ENCODE data around the gene HLA-DQA2.
"Not testable (repeated sequence)": the region's sequence is repeated elsewhere in the genome, so short reads cannot be mapped to it uniquely, and the experiment has no call there.

HLA-DQA2 gene

DNA sequence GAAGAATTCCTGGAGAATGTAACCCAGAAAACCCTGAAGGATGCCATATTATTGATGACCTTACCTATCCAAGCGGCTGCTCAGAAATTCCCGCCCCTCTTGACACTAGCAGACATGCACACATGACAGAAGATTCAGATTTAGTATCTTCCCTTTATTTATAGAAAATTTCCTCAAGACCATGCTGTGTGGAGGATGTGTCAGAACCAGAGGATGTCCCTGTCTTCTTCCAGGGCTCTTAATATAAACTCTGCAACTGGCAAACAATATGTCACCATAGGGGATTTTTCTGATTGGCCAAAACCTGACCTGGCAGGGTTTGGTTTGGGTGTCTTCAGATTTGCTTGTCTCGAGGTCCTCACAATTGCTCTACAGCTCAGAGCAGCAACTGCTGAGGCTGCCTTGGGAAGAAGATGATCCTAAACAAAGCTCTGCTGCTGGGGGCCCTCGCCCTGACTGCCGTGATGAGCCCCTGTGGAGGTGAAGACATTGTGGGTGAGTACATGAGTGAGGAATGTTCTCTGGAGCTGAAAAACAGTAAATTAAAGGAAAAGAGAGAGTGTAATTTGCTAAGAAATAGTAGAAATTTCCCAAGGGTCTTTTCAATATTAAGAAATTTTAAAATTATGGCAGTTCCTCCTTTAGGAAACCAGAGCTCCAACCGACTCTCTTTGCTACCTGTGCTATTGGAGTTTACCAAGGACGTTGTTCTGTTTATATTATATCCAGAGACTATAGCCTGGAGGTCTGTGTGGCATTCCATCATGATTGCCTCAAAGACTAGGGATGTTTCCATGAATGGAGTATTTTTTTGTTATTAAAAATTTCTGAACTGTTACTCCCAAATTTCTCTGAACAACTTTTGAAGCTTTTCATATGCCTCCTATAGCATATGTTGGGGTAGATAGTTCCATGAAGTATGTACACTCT is at the start of gene HLA-DQA2:
Gene HLA-DQA2 (plus strand): TSS at position 361 of the 930 bp plus-strand sequence. CDS start 53 bp downstream, at position 414.
- DNase-seq (ENCODE audit: low read depth in 2 of 2), result no peak

DNA sequence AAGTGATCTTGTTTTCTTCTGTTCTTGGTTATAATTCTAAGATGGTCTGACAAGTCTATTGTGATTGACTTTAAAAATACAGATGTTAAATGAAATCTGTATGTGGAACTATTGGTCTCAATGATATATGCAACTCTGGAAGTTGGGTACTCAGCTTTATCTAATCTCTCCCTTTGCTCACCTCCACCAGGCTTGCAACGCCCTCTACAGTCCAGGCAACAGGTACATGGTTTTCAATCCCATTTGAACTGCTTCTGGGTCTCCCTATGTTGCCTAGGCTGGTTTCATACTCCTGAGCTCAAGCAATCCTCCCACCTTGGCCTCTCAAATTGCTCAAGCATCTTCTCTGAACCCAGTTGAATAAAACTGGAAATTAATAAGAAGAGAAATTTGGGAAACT is 49.2 kb upstream of the HLA-DQA2 start:
- DNase-seq (ENCODE audit: low read depth in 2 of 2), result peak in 1 of 2 donors; percentile 23

DNA sequence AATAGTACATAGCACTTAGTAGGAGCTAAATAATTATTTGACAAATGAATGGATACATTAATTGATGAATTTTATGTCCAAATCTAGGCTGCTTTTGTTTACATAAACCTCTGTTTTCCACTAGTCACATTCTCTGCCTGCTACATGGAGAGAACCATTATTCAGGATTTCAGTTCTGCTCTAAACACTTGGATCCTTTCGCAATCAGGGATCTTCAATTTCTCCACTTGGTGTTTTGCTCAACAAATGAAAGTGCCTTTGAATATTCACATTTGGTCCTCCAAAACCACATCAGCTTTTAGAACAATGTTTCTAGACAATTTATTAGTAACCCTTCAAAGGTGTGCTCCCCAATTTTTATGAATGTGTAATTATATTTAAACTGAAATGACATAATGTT is 44.2 kb upstream of the HLA-DQA2 start:
- no peak for DNase-seq (ENCODE audit: low read depth in 2 of 2)

DNA sequence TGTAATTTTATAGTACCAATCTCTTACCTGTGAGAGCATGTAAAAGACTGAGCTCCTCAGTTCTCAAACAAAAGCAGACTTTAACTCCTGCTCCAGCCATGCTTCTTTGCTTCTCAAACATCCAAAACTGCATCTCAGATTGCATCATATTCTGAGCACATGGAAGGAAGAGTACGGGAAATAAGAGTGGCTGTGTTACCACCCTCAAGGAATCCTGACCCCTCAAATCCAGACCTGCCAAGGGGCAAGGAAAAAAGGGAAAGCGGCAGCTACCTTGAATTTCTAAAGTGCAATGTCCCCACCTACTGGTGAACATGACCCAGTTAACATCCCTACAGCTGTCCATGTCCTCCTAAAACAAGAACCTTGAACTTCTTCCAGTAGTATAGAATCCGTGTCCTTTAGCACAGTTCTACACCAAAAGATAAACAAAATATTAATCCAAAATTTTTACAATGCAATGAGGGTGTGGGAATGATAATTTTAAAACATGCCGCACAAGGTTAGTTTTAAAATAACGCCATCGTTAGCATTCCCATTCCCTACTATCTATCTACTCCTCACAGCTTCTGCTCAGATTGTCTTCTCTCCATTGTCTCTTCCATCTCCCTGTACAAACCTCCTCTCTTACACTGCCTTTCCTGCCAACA is 40.7 kb upstream of the HLA-DQA2 start:
- DNase-seq (ENCODE audit: low read depth in 2 of 2), result no peak

DNA sequence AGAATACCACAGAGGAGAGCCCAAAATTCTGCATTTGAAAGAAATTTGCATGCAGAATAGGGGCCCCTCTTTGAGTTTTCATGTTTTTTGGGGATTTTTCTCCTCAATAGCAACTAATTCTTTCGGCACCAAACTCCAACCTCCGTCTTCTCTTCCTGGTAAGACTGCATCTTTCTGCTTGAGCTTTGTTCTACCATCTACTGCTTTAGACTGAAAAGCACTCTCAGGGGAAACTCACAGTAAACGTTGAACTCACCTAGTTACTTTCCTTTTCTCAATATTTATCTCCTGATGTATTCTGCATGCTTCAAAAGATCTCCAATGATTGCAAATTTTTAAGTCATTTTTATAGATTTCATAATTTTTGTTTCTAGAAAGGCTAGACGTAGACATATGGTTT is 37.8 kb upstream of the HLA-DQA2 start:
- no peak for DNase-seq (ENCODE audit: low read depth in 2 of 2)

DNA sequence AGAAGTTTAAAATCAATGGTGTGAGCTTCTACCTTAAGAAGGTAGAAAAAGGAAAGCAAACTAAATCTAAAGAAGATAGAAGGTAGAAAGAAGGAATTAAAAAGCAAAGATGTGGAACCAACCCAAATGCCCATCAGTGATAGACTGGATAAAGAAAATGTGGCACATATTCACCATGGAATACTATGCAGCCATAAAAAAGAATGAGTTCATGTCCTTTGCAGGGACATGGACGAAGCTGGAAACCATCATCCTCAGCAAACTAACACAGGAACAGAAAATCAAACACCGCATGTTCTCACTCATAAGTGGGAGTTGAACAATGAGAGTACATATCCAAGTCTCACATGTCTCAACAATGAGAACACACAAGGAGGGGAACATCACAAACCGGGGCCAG is 36.0 kb upstream of the HLA-DQA2 start:
- not testable (repeated sequence) for DNase-seq (ENCODE audit: low read depth in 2 of 2)

DNA sequence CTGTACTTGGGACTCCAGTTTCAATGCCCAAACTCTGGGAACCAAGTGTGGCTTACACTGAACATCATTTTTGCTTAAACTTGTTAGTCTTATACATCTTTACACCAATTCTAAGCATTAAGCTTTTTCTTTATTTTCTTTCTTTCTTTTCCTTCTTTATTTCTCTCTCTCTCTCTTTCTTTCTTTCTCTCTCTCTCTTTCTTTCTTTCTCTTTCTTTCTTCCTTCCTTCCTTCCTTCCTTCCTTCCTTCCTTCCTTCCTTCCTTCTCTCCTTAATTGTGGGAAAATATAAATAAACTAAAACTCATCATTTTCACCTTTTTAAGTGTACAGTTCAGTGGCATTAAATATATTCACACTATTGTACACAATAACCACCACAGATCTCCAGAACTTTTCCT is 31.6 kb upstream of the HLA-DQA2 start:
- DNase-seq (ENCODE audit: low read depth in 2 of 2), result no peak

DNA sequence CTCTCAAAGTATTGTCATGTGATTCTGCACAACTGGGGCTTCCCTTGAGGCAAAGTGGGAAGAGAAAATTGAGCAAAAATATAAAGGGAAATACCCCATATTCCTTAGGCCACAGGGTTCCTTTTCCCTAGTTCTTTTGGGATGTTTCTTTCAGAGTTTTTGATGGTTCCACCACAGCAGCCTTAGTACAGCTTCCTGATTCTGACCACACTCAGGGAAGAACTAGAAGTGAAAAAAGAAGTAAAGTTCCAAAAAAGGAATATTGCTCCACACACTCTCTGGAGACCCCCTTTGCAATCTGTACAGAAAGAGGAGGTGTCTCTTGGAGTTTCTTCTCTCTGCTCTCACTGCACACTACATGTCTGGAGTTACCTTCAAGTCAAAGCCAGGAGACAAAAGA is 27.9 kb upstream of the HLA-DQA2 start:
- DNase-seq (ENCODE audit: low read depth in 2 of 2), result no peak

DNA sequence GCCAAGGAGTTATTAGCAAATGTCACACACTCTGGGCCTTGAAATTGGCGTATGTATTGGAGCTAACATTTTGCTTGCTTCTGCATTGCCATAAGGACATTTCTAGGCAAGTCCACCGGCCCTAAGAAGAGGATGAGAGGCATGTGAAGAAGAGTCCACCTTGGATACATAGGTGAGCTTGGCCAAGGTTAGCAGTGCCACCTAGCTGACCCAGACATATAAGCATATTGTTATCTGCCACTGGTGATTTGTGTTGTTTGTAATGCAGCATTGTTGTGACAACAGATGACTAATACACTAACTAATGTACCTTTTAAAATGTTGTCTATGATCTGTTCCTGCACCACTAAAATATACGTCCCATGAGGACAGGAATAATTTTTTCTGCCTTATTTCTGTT is 24.8 kb upstream of the HLA-DQA2 start:
- no peak for DNase-seq (ENCODE audit: low read depth in 2 of 2)

DNA sequence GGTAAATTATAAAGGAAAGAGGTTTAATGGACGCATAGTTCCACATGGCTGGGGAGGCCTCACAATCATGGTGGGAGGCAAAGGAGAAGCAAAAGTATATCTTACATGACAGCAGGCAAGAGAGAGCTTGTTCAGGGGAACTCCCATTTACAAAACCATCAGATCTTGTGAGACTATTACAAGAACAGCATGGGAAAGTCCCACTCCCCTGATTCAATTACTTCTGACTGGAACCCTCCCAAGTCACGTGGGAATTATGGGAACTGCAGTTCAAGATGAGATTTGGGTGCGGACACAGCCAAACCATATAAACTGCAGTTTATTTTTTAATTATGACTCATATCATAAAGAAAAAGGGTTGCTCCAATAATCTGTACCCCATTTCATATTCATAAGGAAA is 22.3 kb upstream of the HLA-DQA2 start:
- DNase-seq (ENCODE audit: low read depth in 2 of 2), result no peak

DNA sequence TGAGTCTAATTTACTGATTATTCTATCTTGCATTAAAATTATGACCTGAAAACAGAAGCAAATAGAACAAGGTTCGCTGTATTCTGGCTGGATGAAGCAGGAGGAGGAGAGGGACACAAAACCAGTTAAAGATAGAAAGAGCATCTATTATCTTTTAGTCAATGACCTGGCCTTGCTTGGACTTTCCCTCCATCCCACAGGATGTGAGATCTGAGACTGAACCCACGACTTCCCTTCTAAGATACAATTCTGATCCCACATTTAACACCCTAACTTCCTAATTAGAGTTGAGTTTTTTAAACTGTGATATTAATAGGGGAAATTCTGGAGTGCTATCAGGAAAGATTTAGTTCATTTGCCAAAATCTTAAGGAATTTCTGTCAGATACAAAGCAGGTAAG is 3.1 kb upstream of the HLA-DQA2 start:
- DNase-seq (ENCODE audit: low read depth in 2 of 2), result no peak

DNA sequence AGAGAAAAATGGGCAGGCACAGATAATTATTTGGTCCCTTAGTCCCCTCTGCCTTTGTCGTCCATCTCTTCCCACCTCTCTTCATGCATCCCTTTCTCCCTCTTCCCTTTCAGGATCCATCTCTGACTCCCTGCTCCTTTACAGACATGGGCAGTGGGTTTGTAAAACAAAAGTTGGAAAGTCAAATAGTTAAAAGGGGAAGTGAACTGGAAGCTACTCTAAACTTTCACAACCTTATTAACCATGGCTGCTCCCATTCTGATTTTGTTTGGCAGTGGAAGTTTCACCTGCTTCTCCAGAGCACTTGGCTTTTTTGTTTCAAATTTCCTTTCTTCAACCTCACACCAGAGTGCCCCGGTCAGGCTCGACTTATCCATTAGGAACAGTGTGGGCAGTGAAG is 1.2 kb downstream of the HLA-DQA2 start:
- no peak for DNase-seq (ENCODE audit: low read depth in 2 of 2)

DNA sequence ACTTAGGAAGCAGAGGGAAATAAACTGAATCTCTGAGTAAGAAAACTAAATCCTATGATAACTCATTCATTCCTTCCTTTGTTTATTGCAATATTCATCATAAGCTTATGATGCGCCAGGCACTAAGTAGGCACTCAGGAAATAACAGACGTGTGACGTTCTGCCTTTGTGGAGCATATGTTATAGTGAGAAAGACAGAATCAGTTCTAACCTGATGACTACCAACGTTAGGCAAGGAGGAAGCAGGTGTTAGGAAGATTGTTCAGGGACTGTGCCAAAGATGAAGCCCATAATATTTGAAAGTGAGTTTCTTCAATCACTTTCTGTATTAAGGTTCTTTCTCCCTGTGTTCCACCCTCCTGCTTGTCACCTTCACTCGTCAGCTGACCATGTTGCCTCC is 3.6 kb downstream of the HLA-DQA2 start:
- no peak for DNase-seq (ENCODE audit: low read depth in 2 of 2)

DNA sequence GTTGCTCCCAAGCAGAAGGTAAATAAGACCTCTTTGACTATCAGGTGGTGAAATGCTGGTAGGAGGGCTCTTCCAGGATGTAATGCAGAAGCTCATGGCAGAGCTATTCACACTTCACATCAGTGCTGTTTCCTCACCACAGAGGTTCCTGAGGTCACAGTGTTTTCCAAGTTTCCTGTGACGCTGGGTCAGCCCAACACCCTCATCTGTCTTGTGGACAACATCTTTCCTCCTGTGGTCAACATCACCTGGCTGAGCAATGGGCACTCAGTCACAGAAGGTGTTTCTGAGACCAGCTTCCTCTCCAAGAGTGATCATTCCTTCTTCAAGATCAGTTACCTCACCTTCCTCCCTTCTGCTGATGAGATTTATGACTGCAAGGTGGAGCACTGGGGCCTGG is 4.5 kb downstream of the HLA-DQA2 start:
- DNase-seq (ENCODE audit: low read depth in 2 of 2), result not testable (repeated sequence)

DNA sequence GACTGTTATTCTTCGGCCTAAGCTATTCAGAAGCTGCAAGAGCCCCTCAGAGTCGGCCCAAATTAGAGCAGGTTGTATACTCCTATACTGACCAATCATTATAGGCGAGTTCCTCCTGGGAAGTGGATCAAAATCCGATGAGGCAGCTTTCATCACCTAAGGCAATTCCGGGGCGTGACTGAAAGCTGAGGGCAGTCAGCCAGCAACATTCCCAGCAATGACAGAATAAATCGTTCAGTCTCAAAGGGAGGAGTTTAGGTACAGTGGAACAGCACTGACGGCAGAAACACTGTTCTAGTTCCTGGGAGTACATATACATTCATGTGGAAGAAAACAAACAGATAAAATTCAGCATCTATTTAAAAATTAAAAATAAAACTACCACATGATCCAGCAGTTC is 11.4 kb downstream of the HLA-DQA2 start:
- DNase-seq (ENCODE audit: low read depth in 2 of 2), result no peak

DNA sequence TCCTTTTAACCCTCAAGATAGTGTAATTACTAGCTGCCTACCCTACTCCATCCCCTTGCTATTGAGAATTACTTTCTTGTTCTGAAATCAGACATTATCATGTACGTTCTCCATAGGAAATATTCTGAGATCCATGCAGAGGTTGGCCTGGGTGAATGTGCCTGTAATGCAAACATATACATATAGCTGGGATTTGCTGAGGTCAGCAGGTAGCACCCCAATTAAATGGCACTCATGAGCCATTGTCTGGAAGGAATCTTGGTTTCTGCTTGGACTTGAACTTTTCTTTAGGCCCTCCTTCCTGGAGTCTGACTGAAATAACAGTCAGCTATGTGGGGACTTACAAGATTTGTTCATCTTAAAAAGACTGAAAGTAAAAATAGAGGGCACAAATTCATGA is 18.5 kb downstream of the HLA-DQA2 start:
- DNase-seq (ENCODE audit: low read depth in 2 of 2), result no peak

DNA sequence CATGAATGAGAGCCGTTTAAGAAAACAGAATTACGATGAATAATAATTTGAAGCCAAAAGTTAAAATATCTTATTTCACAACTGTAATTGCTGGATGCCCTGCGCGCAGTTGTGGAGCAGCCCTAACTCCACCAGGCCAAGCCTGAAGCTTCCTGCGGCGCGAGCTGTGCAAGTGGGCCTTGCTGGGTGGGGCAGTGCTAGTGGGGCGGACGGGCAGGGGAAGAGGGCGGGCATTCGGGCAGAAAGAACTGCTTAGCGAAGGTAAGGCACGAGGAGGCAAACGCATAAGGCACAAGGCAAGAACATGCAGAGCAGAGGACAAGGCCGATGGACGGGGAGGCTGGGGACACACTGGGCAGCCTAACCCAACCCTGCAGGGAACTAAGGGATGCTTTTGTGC is 19.9 kb downstream of the HLA-DQA2 start:
- no peak for DNase-seq (ENCODE audit: low read depth in 2 of 2)

DNA sequence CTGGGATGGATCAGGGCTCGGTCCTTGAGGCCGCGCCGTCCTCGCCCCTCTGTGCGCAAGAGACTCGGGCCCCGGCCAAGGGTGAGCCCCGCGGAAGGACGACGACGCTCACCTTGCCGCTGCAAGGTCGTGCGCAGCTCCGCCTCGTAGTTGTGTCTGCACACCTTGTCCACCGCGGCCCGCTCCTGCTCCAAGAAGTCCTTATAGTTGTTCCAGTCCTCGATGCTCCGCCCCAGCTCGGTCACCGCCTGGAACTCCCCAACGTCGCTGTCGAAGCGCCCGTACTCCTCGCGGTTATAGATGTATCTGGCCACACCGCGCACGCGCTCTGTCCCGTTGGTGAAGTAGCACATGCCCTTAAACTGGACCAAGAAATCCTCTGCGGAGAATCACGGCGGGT is 20.4 kb downstream of the HLA-DQA2 start:
- no peak for DNase-seq (ENCODE audit: low read depth in 2 of 2)

DNA sequence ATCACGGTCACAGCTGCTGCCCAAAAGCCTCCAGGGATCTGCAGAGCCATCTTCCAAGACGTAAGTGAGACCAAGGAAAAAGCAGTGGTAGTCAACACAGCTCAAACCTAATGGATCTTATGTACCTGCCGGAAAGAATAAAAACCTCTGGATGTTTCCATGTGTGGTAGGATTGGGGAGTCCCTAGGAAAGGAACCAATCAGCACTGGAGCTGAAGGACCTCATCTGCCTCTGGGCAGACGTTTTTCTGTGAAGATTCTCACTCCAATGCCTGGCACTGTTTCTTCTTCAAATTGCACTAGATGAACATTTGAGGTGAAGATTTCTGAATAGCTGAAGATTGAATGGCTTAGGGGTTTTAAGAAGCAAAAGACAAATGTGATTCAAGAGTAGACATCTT is 22.2 kb downstream of the HLA-DQA2 start, which contains the start of gene HLA-DQB2:
Gene HLA-DQB2 (minus strand): TSS at position 112 of the 400 bp plus-strand sequence. CDS start 62 bp downstream, at position 50.
- DNase-seq (ENCODE audit: low read depth in 2 of 2), result no peak

DNA sequence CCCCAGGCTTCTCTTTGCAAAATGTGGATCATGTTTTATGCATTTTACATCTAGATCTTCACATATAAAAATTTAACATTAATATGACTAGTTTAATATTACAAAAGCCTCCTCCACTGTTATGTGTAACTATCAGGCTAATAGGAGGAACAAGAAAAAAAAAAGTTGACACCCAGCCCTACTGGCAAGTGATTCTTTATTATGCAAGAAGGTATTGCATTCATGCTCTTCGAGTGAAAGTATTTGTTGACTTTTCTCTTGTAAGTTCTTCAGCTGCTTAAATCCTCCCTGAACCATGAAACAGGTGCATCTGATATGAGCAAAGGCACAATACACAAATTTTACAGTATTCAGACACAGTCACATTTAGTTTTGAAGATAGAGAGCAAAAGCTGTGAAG is 22.9 kb downstream of the HLA-DQA2 start:
- DNase-seq (ENCODE audit: low read depth in 2 of 2), result no peak

DNA sequence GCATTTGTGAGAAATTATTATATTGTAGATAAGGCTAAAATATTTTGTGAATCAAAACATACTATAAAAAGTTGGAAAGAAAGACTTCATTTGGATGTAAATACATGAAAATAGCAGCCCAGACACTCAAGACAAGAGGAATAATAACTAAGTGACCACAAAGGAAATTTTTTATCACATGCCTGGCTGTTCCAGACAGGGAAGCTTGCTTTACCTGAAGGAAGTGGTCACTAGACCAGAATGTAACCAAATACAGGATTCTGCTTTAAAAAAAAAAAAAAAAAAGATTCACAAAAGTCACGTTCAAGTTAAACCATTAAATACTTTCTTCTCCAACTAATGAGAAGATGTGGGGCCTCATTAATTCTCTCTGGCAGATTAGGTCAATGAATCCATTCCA is 31.5 kb downstream of the HLA-DQA2 start:
- no peak for DNase-seq (ENCODE audit: low read depth in 2 of 2)

DNA sequence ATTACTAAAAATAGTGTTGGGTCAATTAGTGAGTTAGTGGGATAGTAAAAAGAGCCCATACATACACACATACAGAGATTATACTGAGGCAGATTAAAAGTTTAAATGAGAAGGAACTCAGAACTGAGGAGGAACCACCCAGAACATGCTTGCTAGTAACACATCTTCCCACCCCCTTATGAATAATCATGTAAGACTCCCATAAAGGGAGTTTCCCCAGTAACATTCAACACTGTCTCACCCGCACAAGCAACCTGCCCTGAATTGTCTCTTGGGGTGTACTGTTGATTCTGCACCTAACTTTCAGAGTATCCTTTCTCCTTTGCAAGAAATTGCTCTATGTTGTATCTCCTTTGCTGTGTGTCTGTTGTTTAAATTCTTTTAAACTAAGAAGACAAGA is 33.2 kb downstream of the HLA-DQA2 start:
- DNase-seq (ENCODE audit: low read depth in 2 of 2), result no peak

DNA sequence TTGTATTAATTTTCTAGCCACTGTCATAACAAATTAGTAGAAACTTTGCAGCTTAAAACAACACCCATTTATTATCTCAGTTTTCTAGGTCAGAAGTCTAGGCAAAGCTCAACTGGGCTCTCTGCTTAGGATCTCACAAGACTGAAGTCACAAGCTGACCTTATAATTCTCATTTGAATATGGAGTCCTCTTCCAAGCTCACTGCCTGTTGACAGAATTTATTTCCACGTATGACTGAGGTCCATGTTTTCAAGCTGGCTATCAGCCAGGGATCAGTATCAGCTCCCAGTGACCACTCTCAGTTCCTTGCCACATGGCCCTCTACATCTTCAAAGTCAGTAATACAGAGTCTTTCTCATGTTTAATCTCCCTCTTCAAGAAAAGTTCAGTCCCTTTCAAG is 33.9 kb downstream of the HLA-DQA2 start:
- no peak for DNase-seq (ENCODE audit: low read depth in 2 of 2)

All from stimulated activated CD4-positive, alpha-beta T cell treated with anti-CD3 and anti-CD28 coated beads, Interleukin-1b, Interleukin-23, amount 100 ng/mL, for 1 hour (primary cell).